ENCODE measurements around the gene EIF1B.

DNA sequence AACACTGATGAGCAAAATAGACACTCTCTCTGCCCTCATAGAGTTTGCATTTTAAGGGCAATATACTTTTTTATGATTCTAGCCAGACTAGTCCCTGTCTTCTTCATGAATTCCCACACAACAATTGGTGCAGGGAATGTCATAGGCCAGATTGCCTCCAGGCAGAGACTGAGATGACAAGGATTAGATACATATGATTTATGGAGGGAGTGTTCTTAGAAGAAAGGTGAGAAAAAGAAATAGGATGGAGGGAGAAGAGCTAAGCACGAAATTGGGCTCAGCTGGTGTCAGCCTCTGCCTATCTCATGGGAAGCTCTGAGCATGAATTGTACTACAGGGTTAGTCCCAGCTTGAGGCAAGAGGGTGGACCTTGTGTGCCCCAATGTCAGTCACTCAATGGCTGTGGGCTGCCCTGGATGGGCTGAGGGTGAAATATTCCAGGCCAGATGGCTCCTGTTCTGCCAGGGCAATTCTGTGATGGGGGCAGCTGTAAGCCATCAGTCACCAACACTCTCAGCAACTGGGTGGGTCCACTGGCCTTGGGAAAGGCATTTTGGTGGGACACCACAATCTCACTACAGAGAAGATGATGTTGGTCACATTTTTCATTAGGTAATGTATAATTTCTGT, 31.1 kb downstream of the EIF1B start:
- TF ChIP-seq, protein P1, sequence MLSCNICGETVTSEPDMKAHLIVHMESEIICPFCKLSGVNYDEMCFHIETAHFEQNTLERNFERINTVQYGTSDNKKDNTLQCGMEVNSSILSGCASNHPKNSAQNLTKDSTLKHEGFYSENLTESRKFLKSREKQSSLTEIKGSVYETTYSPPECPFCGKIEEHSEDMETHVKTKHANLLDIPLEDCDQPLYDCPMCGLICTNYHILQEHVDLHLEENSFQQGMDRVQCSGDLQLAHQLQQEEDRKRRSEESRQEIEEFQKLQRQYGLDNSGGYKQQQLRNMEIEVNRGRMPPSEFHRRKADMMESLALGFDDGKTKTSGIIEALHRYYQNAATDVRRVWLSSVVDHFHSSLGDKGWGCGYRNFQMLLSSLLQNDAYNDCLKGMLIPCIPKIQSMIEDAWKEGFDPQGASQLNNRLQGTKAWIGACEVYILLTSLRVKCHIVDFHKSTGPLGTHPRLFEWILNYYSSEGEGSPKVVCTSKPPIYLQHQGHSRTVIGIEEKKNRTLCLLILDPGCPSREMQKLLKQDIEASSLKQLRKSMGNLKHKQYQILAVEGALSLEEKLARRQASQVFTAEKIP (CRISPR knock-in tag; IDR thresholded peaks at IDR 0.05; ENCODE audit: borderline replicate concordance), result no peak
- no peak for TF ChIP-seq JUND (CRISPR knock-in tag; IDR thresholded peaks at IDR 0.05)
- TF ChIP-seq, protein P2, sequence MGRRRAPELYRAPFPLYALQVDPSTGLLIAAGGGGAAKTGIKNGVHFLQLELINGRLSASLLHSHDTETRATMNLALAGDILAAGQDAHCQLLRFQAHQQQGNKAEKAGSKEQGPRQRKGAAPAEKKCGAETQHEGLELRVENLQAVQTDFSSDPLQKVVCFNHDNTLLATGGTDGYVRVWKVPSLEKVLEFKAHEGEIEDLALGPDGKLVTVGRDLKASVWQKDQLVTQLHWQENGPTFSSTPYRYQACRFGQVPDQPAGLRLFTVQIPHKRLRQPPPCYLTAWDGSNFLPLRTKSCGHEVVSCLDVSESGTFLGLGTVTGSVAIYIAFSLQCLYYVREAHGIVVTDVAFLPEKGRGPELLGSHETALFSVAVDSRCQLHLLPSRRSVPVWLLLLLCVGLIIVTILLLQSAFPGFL (CRISPR knock-in tag; IDR thresholded peaks at IDR 0.05), result no peak
- no peak for TF ChIP-seq RAD21 (CRISPR knock-in tag; IDR thresholded peaks at IDR 0.05)
- TF ChIP-seq ZNF615 (CRISPR knock-in tag; IDR thresholded peaks at IDR 0.05; ENCODE audit: borderline replicate concordance), result no peak
- no peak for TF ChIP-seq ZNF264 (CRISPR knock-in tag; IDR thresholded peaks at IDR 0.05)
- TF ChIP-seq MYC (CRISPR knock-in tag; IDR thresholded peaks at IDR 0.05; ENCODE audit: borderline replicate concordance), result no peak
- no peak for TF ChIP-seq ZNF17 (CRISPR knock-in tag; IDR thresholded peaks at IDR 0.05)
- TF ChIP-seq ZNF790 (CRISPR knock-in tag; IDR thresholded peaks at IDR 0.05; ENCODE audit: borderline replicate concordance), result no peak
- TF ChIP-seq ZNF564 (CRISPR knock-in tag; IDR thresholded peaks at IDR 0.05), result no peak

All from HepG2 (cell line).